Smooth muscle cell (in vitro differentiated cells): Measurements from ENCODE around the gene C20orf144. TPM values are rescaled to one million over a fixed set of nuclear protein-coding genes. Genes with fewer than 3 reads are reported as not detected.

Experiments used
- DNase-seq: peaks from one replicate; lab custom pipeline; 2025; ENCODE audit not compliant: unreplicated experiment; lab: John Stamatoyannopoulos, UW
- H2AFZ ChIP-seq: fragments of 200-600 bp; sonication (generic); 2 replicates; pipeline ENCODE4 v1.6.0; 2016; ENCODE audit warnings: antibody characterized with exemption, low read depth, mild to moderate bottlenecking
- H3F3A ChIP-seq: fragments of 200-600 bp; sonication (generic); 2 replicates; pipeline ENCODE4 v1.6.0; 2017; ENCODE audit warnings: antibody characterized with exemption, low read depth
- H3K27ac ChIP-seq: fragments of 200-600 bp; sonication (generic); 2 replicates; pipeline ENCODE4 v1.5.1; 2016; ENCODE audit warnings: low read depth, mild to moderate bottlenecking
- H3K27me3 ChIP-seq: fragments of 200-600 bp; sonication (generic); 2 replicates; pipeline ENCODE4 v1.6.1; 2016; ENCODE audit warnings: low read depth, mild to moderate bottlenecking
- H3K36me3 ChIP-seq: fragments of 200-600 bp; sonication (generic); 2 replicates; pipeline ENCODE4 v1.5.1; 2016; ENCODE audit warnings: low read depth
- H3K4me1 ChIP-seq: fragments of 200-600 bp; sonication (generic); 2 replicates; pipeline ENCODE4 v1.5.1; 2016; ENCODE audit warnings: low read depth
- H3K4me2 ChIP-seq: fragments of 200-600 bp; sonication (generic); 2 replicates; pipeline ENCODE4 v1.6.0; 2016; ENCODE audit warnings: mild to moderate bottlenecking
- H3K4me3 ChIP-seq: fragments of 200-600 bp; sonication (generic); 2 replicates; pipeline ENCODE4 v1.5.1; 2016; ENCODE audit warnings: mild to moderate bottlenecking
- H3K79me2 ChIP-seq: fragments of 200-600 bp; sonication (generic); 2 replicates; pipeline ENCODE4 v1.6.0; 2016; ENCODE audit warnings: low read depth, mild to moderate bottlenecking
- H3K9ac ChIP-seq: fragments of 200-600 bp; sonication (generic); 2 replicates; pipeline ENCODE4 v1.6.0; 2016; ENCODE audit warnings: low read depth
- H3K9me3 ChIP-seq: fragments of 200-600 bp; sonication (generic); replicated peaks from 2 replicates; pipeline ENCODE4 v1.5.1; 2016; ENCODE audit warnings: low read depth
- H4K20me1 ChIP-seq: fragments of 200-600 bp; sonication (generic); 2 replicates; pipeline ENCODE4 v1.6.0; 2016; ENCODE audit warnings: low read depth
- WGBS: methylation state at CpG from one replicate; pipeline ENCODE4 v1.1.7; 2016; ENCODE audit warnings: low lambda C conversion rate; 5-methylcytosine and 5-hydroxymethylcytosine counted together
- polyA plus RNA-seq: library from polyadenylated mRNA; unstranded; fragments of >200 nt; fragmentation: Nextera tagmentation; extraction: Ambion mirVana; gene quantifications from 2 replicates; pipeline ENCODE4 v1.2.1, GENCODE V29; 2016
- total RNA-seq: library from RNA; depleted of rRNA; stranded (reverse); fragments of >200 nt; gene quantifications from 2 replicates; pipeline ENCODE4 v1.2.3, GENCODE V29; 2014
- TF ChIP-seq, protein P1 (sequence below): fragments of 200-600 bp; sonication (generic); IDR thresholded peaks from 2 replicates; pipeline ENCODE4 v1.5.1; 2017; ENCODE audit warnings: borderline replicate concordance, mild to moderate bottlenecking, antibody characterized with exemption; ENCODE audit not compliant: insufficient read depth, poor library complexity, severe bottlenecking

The C20orf144 gene
- total and polyA plus RNA-seq, 2 experiments from 2014 or later, result 0.73 to 1.1 TPM

- Histone ChIP-seq H2AFZ (no peak overlapping the region), H3K27ac (no peak overlapping the region), H3K4me3 (no peak overlapping the region), H3K4me1 (no peaks in the 10 kb centered on the region), H3K9ac (no peak overlapping the region), H3K9me3 (no peaks in the 10 kb centered on the region), H3F3A (peaks cover 7% of the 10 kb centered on the region), H3K27me3 (no peaks in the 10 kb centered on the region), H3K79me2 (peaks cover 4% of the 10 kb centered on the region), H3K4me2 (no peak overlapping the region), H4K20me1 (no peaks in the 10 kb centered on the region), H3K36me3 (peaks cover 6% of the 10 kb centered on the region)
- WGBS, result 96% methylated on average over 10 of the region's 10 CpGs
- TF ChIP-seq, protein P1, sequence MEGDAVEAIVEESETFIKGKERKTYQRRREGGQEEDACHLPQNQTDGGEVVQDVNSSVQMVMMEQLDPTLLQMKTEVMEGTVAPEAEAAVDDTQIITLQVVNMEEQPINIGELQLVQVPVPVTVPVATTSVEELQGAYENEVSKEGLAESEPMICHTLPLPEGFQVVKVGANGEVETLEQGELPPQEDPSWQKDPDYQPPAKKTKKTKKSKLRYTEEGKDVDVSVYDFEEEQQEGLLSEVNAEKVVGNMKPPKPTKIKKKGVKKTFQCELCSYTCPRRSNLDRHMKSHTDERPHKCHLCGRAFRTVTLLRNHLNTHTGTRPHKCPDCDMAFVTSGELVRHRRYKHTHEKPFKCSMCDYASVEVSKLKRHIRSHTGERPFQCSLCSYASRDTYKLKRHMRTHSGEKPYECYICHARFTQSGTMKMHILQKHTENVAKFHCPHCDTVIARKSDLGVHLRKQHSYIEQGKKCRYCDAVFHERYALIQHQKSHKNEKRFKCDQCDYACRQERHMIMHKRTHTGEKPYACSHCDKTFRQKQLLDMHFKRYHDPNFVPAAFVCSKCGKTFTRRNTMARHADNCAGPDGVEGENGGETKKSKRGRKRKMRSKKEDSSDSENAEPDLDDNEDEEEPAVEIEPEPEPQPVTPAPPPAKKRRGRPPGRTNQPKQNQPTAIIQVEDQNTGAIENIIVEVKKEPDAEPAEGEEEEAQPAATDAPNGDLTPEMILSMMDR, result no peak
- no peak for DNase-seq
Observed at GRCh38 chr20:33656010-33656782, 5.9 kb upstream of the C20orf144 start.

GRCh38 chr20:33656783-33657703 lies 5.1 kb upstream of the C20orf144 start:
- Histone ChIP-seq H3K4me3 (no peak overlapping the region), H4K20me1 (no peaks in the 10 kb centered on the region), H3K9me3 (no peaks in the 10 kb centered on the region), H3K4me2 (no peak overlapping the region), H3K4me1 (no peaks in the 10 kb centered on the region), H3F3A (peaks cover 7% of the 10 kb centered on the region), H2AFZ (no peak overlapping the region), H3K27me3 (no peaks in the 10 kb centered on the region), H3K36me3 (peaks cover 6% of the 10 kb centered on the region), H3K27ac (no peak overlapping the region), H3K79me2 (peaks cover 5% of the 10 kb centered on the region), H3K9ac (no peak overlapping the region)
- WGBS, result 96% methylated on average over 17 of the region's 17 CpGs
- no peak for DNase-seq
- TF ChIP-seq, protein P1, result no peak

GRCh38 chr20:33657704-33658095 lies 4.4 kb upstream of the C20orf144 start:
- 99% methylated on average over 12 of the region's 12 CpGs for WGBS
- no peak overlapping the region for H3K4me3 ChIP-seq
- TF ChIP-seq, protein P1, result no peak
- no peak overlapping the region for H3K27ac ChIP-seq
- no peaks in the 10 kb centered on the region for H3K27me3 ChIP-seq
- H3K4me2 ChIP-seq, result no peak overlapping the region
- peaks cover under 1% of the 10 kb centered on the region for H3K4me1 ChIP-seq
- no peak for DNase-seq
- H2AFZ ChIP-seq, result no peak overlapping the region
- peaks cover 5% of the 10 kb centered on the region for H3K79me2 ChIP-seq
- peaks cover 6% of the 10 kb centered on the region for H3K36me3 ChIP-seq
- no peaks in the 10 kb centered on the region for H3K9me3 ChIP-seq
- H3K9ac ChIP-seq, result no peak overlapping the region
- H4K20me1 ChIP-seq, result no peaks in the 10 kb centered on the region
- H3F3A ChIP-seq, result peaks cover 7% of the 10 kb centered on the region
